H1 (cell line): Measurements from ENCODE around the gene INPP5J. TPM values are rescaled to one million over a fixed set of nuclear protein-coding genes. Genes with fewer than 3 reads are reported as not detected.
A peak's percentile ranks its signal among the peaks of the same experiment; 100 is the strongest.

Experiments
- CTCF ChIA-PET: fragments of 300-600 bp; sonication (Branson Sonifier 250); formaldehyde crosslinking; loops from one replicate; lab custom pipeline; 2021; ENCODE audit not compliant: partially characterized antibody; lab: Charles Lee
- POLR2A ChIA-PET: fragments of 300-600 bp; sonication (Branson Sonifier 250); formaldehyde crosslinking; loops from one replicate; lab custom pipeline; 2021; ENCODE audit warnings: inconsistent platforms; ENCODE audit not compliant: partially characterized antibody; lab: Charles Lee
- DNase-seq, 2 experiments: peaks; one replicate each; pipeline versions ENCODE4 v3.0.0 to v3.0.0-alpha.2; 2010 to 2022; ENCODE audit warnings: low spot score in 2 of 2, low read depth in 1 of 2, mixed read lengths in 1 of 2
- FAIRE-seq: peaks from 2 replicates; lab custom pipeline; 2011; peaks lifted over from hg19 to GRCh38; lab: Jason Lieb, UNC
- H2AFZ ChIP-seq: 2 replicates; pipeline ENCODE4 v1.8.1; 2012; ENCODE audit warnings: low read length, inconsistent platforms
- H2AK5ac ChIP-seq: 2 replicates; pipeline ENCODE4 v1.6.1; 2013; ENCODE audit warnings: low read depth, low read length
- H2BK120ac ChIP-seq: replicated peaks from 2 replicates; pipeline ENCODE3; 2013; ENCODE audit warnings: low read depth, low read length, inconsistent platforms
- H2BK12ac ChIP-seq: 2 replicates; pipeline ENCODE4 v1.6.1; 2013; ENCODE audit warnings: low read depth, low read length
- H2BK15ac ChIP-seq: 2 replicates; pipeline ENCODE4 v1.6.1; 2013; ENCODE audit warnings: low read length
- H2BK20ac ChIP-seq: 2 replicates; pipeline ENCODE4 v1.6.1; 2013; ENCODE audit warnings: low read length
- H2BK5ac ChIP-seq: 2 replicates; pipeline ENCODE4 v1.6.1; 2013; ENCODE audit warnings: low read depth, low read length
- H3K14ac ChIP-seq: 2 replicates; pipeline ENCODE4 v1.6.1; 2013; ENCODE audit warnings: inconsistent platforms; ENCODE audit not compliant: insufficient read length
- H3K18ac ChIP-seq: 2 replicates; pipeline ENCODE4 v1.6.1; 2013; ENCODE audit warnings: low read length; ENCODE audit errors: extremely low read depth
- H3K23ac ChIP-seq: 2 replicates; pipeline ENCODE4 v1.6.1; 2013; ENCODE audit warnings: inconsistent platforms; ENCODE audit not compliant: insufficient read length
- H3K23me2 ChIP-seq: 2 replicates; pipeline ENCODE4 v1.6.1; 2013; ENCODE audit warnings: low read depth, low read length
- H3K27ac ChIP-seq: 2 replicates; pipeline ENCODE4 v1.6.1; 2011; ENCODE audit warnings: low read depth, low read length, inconsistent platforms
- H3K27me3 ChIP-seq, 4 experiments: replicated peaks in 1 of 4; 1 replicate in 1 of 4; 2 replicates in 3 of 4; pipeline versions ENCODE4 v1.6.1 to v1.8.1; 2011 to 2013; ENCODE audit warnings: low read length in 3 of 4, mild to moderate bottlenecking in 3 of 4, inconsistent platforms in 2 of 4, mixed read lengths in 2 of 4, moderate library complexity in 1 of 4; ENCODE audit not compliant: control insufficient read depth in 3 of 4, insufficient read depth in 3 of 4; ENCODE audit errors: extremely low read depth in 1 of 4
- H3K36me3 ChIP-seq, 4 experiments: 2 replicates each; pipeline versions ENCODE4 v1.6.1 to v1.8.1; 2011 to 2013; ENCODE audit warnings: mild to moderate bottlenecking in 4 of 4, low read length in 3 of 4, moderate library complexity in 2 of 4, control low read depth in 1 of 4, inconsistent platforms in 1 of 4; ENCODE audit not compliant: insufficient read depth in 4 of 4, control insufficient read depth in 2 of 4
- H3K4ac ChIP-seq: replicated peaks from 2 replicates; pipeline ENCODE3; 2013; ENCODE audit warnings: low read length, low read depth, mixed read lengths, inconsistent platforms; ENCODE audit not compliant: insufficient read length
- H3K4me1 ChIP-seq, 4 experiments: replicated peaks in 1 of 4; 1 replicate in 1 of 4; 2 replicates in 3 of 4; pipeline versions ENCODE4 v1.6.1 to v1.8.1; 2011 to 2013; ENCODE audit warnings: low read length in 3 of 4, inconsistent platforms in 2 of 4, mixed read lengths in 1 of 4; ENCODE audit not compliant: insufficient read depth in 4 of 4, control insufficient read depth in 3 of 4
- H3K4me2 ChIP-seq, 2 experiments: 2 replicates each; pipeline versions ENCODE4 v1.6.1 to v1.8.1; 2011 to 2013; ENCODE audit warnings: low read depth in 2 of 2, low read length in 2 of 2, control low read depth in 1 of 2, inconsistent platforms in 1 of 2, mild to moderate bottlenecking in 1 of 2; ENCODE audit not compliant: insufficient read depth in 1 of 2
- H3K4me3 ChIP-seq, 4 experiments: fragments of 200-600, 300-600 bp in 1 of 4; sonication (generic), shearing (Covaris generic), sonication (Bioruptor Twin) in 1 of 4; 2 replicates each; pipeline versions ENCODE4 v1.5.1 to v1.8.1; 2011 to 2016; ENCODE audit warnings: low read length in 4 of 4, low read depth in 3 of 4, control low read depth in 2 of 4, inconsistent platforms in 2 of 4, mild to moderate bottlenecking in 2 of 4, mixed read lengths in 1 of 4, moderate library complexity in 1 of 4; ENCODE audit not compliant: insufficient read depth in 2 of 4; ENCODE audit errors: extremely low read depth in 1 of 4
- H3K56ac ChIP-seq: replicated peaks from 2 replicates; pipeline ENCODE3; 2013; ENCODE audit warnings: low read depth, mild to moderate bottlenecking, mixed read lengths, low read length, inconsistent platforms; ENCODE audit not compliant: insufficient read length
- H3K79me1 ChIP-seq: 2 replicates; pipeline ENCODE4 v1.6.1; 2013; ENCODE audit warnings: low read depth, low read length, control low read depth
- H3K79me2 ChIP-seq, 2 experiments: 2 replicates each; pipeline versions ENCODE4 v1.6.1 to v1.8.1; 2012 to 2013; ENCODE audit warnings: low read length in 2 of 2, mild to moderate bottlenecking in 2 of 2, inconsistent platforms in 1 of 2; ENCODE audit not compliant: insufficient read depth in 2 of 2, control insufficient read depth in 1 of 2
- H3K9ac ChIP-seq, 4 experiments: replicated peaks in 1 of 4; 1 replicate in 1 of 4; 2 replicates in 3 of 4; pipeline versions ENCODE4 v1.6.1 to v1.8.1; 2011 to 2013; ENCODE audit warnings: low read depth in 3 of 4, low read length in 3 of 4, control low read depth in 2 of 4, mild to moderate bottlenecking in 2 of 4, moderate library complexity in 2 of 4, inconsistent platforms in 1 of 4; ENCODE audit errors: extremely low read depth in 1 of 4
- H3K9me3 ChIP-seq, 2 experiments: 2 replicates each; pipeline versions ENCODE4 v1.6.1 to v1.8.1; 2012 to 2013; ENCODE audit warnings: mild to moderate bottlenecking in 2 of 2, moderate library complexity in 2 of 2, control low read depth in 1 of 2, inconsistent platforms in 1 of 2, low read depth in 1 of 2, low read length in 1 of 2, mixed read lengths in 1 of 2; ENCODE audit not compliant: insufficient read depth in 2 of 2
- H4K20me1 ChIP-seq, 2 experiments: replicated peaks in 1 of 2; 2 replicates each; pipeline versions ENCODE3 to v1.8.1; 2011 to 2013; ENCODE audit warnings: inconsistent platforms in 2 of 2, low read length in 2 of 2, mild to moderate bottlenecking in 1 of 2; ENCODE audit not compliant: insufficient read depth in 2 of 2, control insufficient read depth in 1 of 2
- H4K5ac ChIP-seq: 2 replicates; pipeline ENCODE4 v1.6.1; 2013; ENCODE audit warnings: low read length, low read depth, mixed read lengths, inconsistent platforms; ENCODE audit not compliant: insufficient read length
- H4K8ac ChIP-seq: 2 replicates; pipeline ENCODE4 v1.8.0; 2013; ENCODE audit warnings: mild to moderate bottlenecking, moderate library complexity, low read length, inconsistent platforms; ENCODE audit not compliant: insufficient read depth; ENCODE audit errors: extremely low read depth
- H4K91ac ChIP-seq: replicated peaks from 2 replicates; pipeline ENCODE3; 2013; ENCODE audit warnings: low read length, mixed read lengths, inconsistent platforms; ENCODE audit not compliant: insufficient read length
- CBX5 ChIP-seq: fragments of 300-800, 300-1000 bp; sonication (generic); IDR thresholded peaks from 2 replicates; pipeline ENCODE4 v1.7.1; 2016; ENCODE audit warnings: antibody characterized with exemption, low read length, low read depth
- CREB1 ChIP-seq: IDR thresholded peaks from 2 replicates; pipeline ENCODE4 v1.6.1; 2012; ENCODE audit warnings: inconsistent platforms
- EP300 ChIP-seq, 2 experiments: IDR thresholded peaks; 1 replicate in 1 of 2; 2 replicates in 1 of 2; pipeline ENCODE4 v1.6.1; 2011 to 2012; ENCODE audit warnings: low read depth in 2 of 2, low read length in 2 of 2, mild to moderate bottlenecking in 2 of 2, borderline replicate concordance in 1 of 2, inconsistent platforms in 1 of 2, moderate library complexity in 1 of 2
- GTF2F1 ChIP-seq: IDR thresholded peaks from 2 replicates; pipeline ENCODE4 v1.6.1; 2012; ENCODE audit warnings: low read depth, low read length, improper control_type of control experiment, borderline replicate concordance
- NANOG ChIP-seq: IDR thresholded peaks from 2 replicates; pipeline ENCODE4 v1.6.1; 2011; ENCODE audit warnings: low read length, low read depth, mild to moderate bottlenecking, inconsistent platforms; ENCODE audit not compliant: insufficient read depth, poor library complexity, severe bottlenecking
- PHF8 ChIP-seq: fragments of 200-600 bp; sonication (generic); conservative IDR thresholded peaks from 2 replicates; pipeline ENCODE4 v1.7.1; 2012; ENCODE audit warnings: low read depth, mild to moderate bottlenecking, inconsistent platforms, low read length, moderate library complexity
- SIRT6 ChIP-seq: IDR thresholded peaks from one replicate; pipeline ENCODE4 v1.7.1; 2012; ENCODE audit warnings: low read length, inconsistent platforms
- TCF12 ChIP-seq: IDR thresholded peaks from 2 replicates; pipeline ENCODE4 v1.6.1; 2011; ENCODE audit warnings: low read depth, mild to moderate bottlenecking, low read length
- ZNF274 ChIP-seq: IDR thresholded peaks from 2 replicates; pipeline ENCODE4 v1.7.0; 2012; ENCODE audit warnings: low read length, borderline replicate concordance; ENCODE audit errors: extremely low read depth
- WGBS, 2 experiments: shearing (Covaris generic) in 1 of 2; methylation state at CpG; one replicate each; pipeline versions ENCODE4 v1.1.6 to v1.1.7; 2013 to 2015; ENCODE audit warnings: low lambda C conversion rate in 2 of 2, mixed read lengths in 2 of 2, inconsistent platforms in 1 of 2, low coverage in 1 of 2, missing lambda C conversion rate in 1 of 2; ENCODE audit not compliant: insufficient replicate concordance in 2 of 2, insufficient coverage in 1 of 2, insufficient read length in 1 of 2; ENCODE audit errors: extremely low coverage in 1 of 2, missing lambda C conversion rate in 1 of 2; 5-methylcytosine and 5-hydroxymethylcytosine counted together
- polyA plus RNA-seq, 7 experiments: library from polyadenylated mRNA; depleted of rRNA in 3 of 7; stranded (reverse) in 5 of 7; unstranded in 2 of 7; fragments of >200 nt in 5 of 7; fragments of 200-250 nt in 2 of 7; gene quantifications; 1 replicate in 5 of 7; 2 replicates in 1 of 7; 4 replicates in 1 of 7; pipeline versions ENCODE4 v1.2.1 to v1.2.3, GENCODE V29; 2011 to 2013; ENCODE audit warnings: missing spikeins in 2 of 7, mixed read lengths in 2 of 7
- total RNA-seq: library from RNA; stranded (reverse); fragmentation: NEBNext Ultra II Directional; extraction: Animal tissue kit (Norgen Biotek cat#: 25700); gene quantifications from 2 replicates; pipeline ENCODE4 v1.2.1, GENCODE V29; 2021
- TF ChIP-seq, protein P1 (sequence below): IDR thresholded peaks from 2 replicates; pipeline ENCODE4 v1.6.1; 2012; ENCODE audit warnings: low read length, inconsistent platforms
- TF ChIP-seq, protein P2 (sequence below): IDR thresholded peaks from 2 replicates; pipeline ENCODE4 v1.6.1; 2011; ENCODE audit warnings: low read depth, mild to moderate bottlenecking, low read length; ENCODE audit not compliant: insufficient read depth

INPP5J gene
- total and polyA plus RNA-seq, 2 of the 8 experiments (the other 6 are each of a cell fraction or from before 2014, with no cell fraction given): 5.4 to 6.0 TPM

DNA sequence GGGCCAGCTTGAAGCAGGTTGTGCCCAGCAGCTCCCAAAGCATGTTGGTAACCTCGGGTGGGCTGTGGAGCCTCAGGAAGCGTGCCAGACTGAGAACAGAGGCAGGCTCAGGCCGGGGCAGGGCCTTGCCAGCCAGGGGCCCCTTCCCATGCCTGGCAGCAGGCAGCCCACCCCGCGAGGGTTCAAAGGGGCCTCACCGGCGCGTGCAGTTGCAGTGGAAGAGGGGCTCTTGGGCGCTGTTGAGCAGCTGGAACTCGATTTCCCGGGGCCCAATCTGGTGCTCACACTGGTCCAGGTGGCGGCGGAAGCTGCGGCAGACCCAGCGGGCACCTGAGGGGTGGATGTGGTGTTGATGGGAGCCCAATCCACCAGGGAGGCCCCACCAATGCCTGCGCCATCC lies 13.9 kb downstream of the INPP5J start:
- Histone ChIP-seq H2BK120ac (no peak overlapping the region), H2AK5ac (no peak overlapping the region), H3K79me2 (peaks cover 0 to 20% of the 10 kb centered on the region in 2 experiments; a peak in 3 of 4 replicates), H3K27me3 (no peaks in the 10 kb centered on the region), H2BK5ac (no peak overlapping the region), H3K4me1 (peaks cover 7 to 25% (median 17%) of the 10 kb centered on the region in 4 experiments), H3K14ac (no peak overlapping the region), H3K23ac (no peak overlapping the region), H3K36me3 (peaks cover 10 to 29% (median 18%) of the 10 kb centered on the region in 4 experiments; a peak in 7 of 8 replicates), H4K5ac (no peak overlapping the region), H2BK20ac (no peak overlapping the region), H2AFZ (no peak overlapping the region), H3K9me3 (no peaks in the 10 kb centered on the region), H3K4ac (no peak overlapping the region), H3K4me2 (no peak overlapping the region), H4K91ac (no peak overlapping the region), H4K20me1 (peaks cover 4 to 23% of the 10 kb centered on the region in 2 experiments), H3K9ac (peak overlapping the region in 1 of 4 experiments; percentile 3; a peak in 1 of 7 replicates), H3K56ac (no peak overlapping the region), H2BK15ac (no peak overlapping the region), H3K79me1 (peaks cover 15% of the 10 kb centered on the region; the same call in 1 of the 2 replicates), H3K23me2 (peaks cover 12% of the 10 kb centered on the region), H4K8ac (no peak overlapping the region), H3K18ac (no peak overlapping the region), H3K27ac (no peak overlapping the region), H3K4me3 (no peak overlapping the region), H2BK12ac (no peak overlapping the region)
- DNase-seq: no peak
- CTCF ChIA-PET: interaction anchor here (1.2 to 2.2 kb wide), 5 partner anchors 9 to 48 kb away, joined by 3 to 16 read pairs (median 4); partner anchors contain the start of gene INPP5J
- FAIRE-seq: no peak
- POLR2A ChIA-PET: interaction anchor here (2.7 kb wide), 1 partner anchor 12 kb away, joined by 8 read pairs; no protein-coding TSS in a partner anchor
- 93% methylated on average over 16 of the region's 16 CpGs; no CpG with 5 or more reads in 1 of the 2 experiments for WGBS, 2 experiments
- TF ChIP-seq NANOG (no peak), GTF2F1 (no peak), PHF8 (no peak), TCF12 (no peak), ZNF274 (no peak), CREB1 (no peak), CBX5 (no peak), EP300 (IDR thresholded peaks at IDR 0.05; ENCODE audit: borderline replicate concordance in 1 of 2, low read depth in 2 of 2, low read length in 2 of 2) (no peak), SIRT6 (no peak)
- TF ChIP-seq, protein P1, sequence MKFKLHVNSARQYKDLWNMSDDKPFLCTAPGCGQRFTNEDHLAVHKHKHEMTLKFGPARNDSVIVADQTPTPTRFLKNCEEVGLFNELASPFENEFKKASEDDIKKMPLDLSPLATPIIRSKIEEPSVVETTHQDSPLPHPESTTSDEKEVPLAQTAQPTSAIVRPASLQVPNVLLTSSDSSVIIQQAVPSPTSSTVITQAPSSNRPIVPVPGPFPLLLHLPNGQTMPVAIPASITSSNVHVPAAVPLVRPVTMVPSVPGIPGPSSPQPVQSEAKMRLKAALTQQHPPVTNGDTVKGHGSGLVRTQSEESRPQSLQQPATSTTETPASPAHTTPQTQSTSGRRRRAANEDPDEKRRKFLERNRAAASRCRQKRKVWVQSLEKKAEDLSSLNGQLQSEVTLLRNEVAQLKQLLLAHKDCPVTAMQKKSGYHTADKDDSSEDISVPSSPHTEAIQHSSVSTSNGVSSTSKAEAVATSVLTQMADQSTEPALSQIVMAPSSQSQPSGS: no peak
- TF ChIP-seq, protein P2, sequence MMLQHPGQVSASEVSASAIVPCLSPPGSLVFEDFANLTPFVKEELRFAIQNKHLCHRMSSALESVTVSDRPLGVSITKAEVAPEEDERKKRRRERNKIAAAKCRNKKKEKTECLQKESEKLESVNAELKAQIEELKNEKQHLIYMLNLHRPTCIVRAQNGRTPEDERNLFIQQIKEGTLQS: no peak
